Measurements from ENCODE around the gene LYL1. TPM values are rescaled to one million over a fixed set of nuclear protein-coding genes. Genes with fewer than 3 reads are reported as not detected.

LYL1 gene
- total RNA-seq, 1 donor from 2014 or later = 9.4 TPM

GRCh38 chr19:13116282-13117175 lies 13.9 kb upstream of the LYL1 start, which contains the start of gene TRMT1:
TRMT1 (minus strand) TSS chr19:13116740; CDS start chr19:13116399, 341 bp downstream.
- intact Hi-C loops (cut with DNase I) = loop anchor here (2.0 kb wide), 2 partner anchors 14 to 34 kb away; partner anchors contain the start of genes IER2, LYL1 and STX10
- DNase-seq (ENCODE audit: low spot score) = peak; percentile 96

GRCh38 chr19:13115936-13116281 lies 13.3 kb upstream of the LYL1 start:
- intact Hi-C loops (cut with DNase I) = loop anchor here (2.0 kb wide), 2 partner anchors 13 to 35 kb away; partner anchors contain the start of genes IER2, LYL1 and STX10

GRCh38 chr19:13112555-13112954 lies 9.9 kb upstream of the LYL1 start:
- intact Hi-C loops (cut with DNase I) = no loop called here
- DNase-seq (ENCODE audit: low spot score) = no peak

More at GRCh38 chr19:13115936-13116281, 13.3 kb upstream of the LYL1 start:
- no peak for DNase-seq (ENCODE audit: low spot score)

- intact Hi-C loops (cut with DNase I) = no loop called here
Observed at GRCh38 chr19:13110099-13110610, 7.5 kb upstream of the LYL1 start.

GRCh38 chr19:13109361-13110098 lies 6.9 kb upstream of the LYL1 start:
- DNase-seq (ENCODE audit: low spot score) = no peak
- intact Hi-C loops (cut with DNase I) = no loop called here

More at GRCh38 chr19:13110099-13110610, 7.5 kb upstream of the LYL1 start:
- DNase-seq (ENCODE audit: low spot score) = no peak

- intact Hi-C loops (cut with DNase I) = no loop called here
- no peak for DNase-seq (ENCODE audit: low spot score)
Observed at GRCh38 chr19:13104848-13105711, 2.4 kb upstream of the LYL1 start.

GRCh38 chr19:13104360-13104847 lies 1.7 kb upstream of the LYL1 start:
- intact Hi-C loops (cut with DNase I) = no loop called here
- peak; percentile 91 for DNase-seq (ENCODE audit: low spot score)

- intact Hi-C loops (cut with DNase I) = loop anchor here (2.0 kb wide), 4 partner anchors 13 to 157 kb away; partner anchors contain the start of genes IER2, STX10 and TRMT1
- no peak for DNase-seq (ENCODE audit: low spot score)
Observed at GRCh38 chr19:13103581-13104359, 1.1 kb upstream of the LYL1 start.

GRCh38 chr19:13102416-13102665 lies 317 bp downstream of the LYL1 start:
- DNase-seq (ENCODE audit: low spot score) = no peak
- intact Hi-C loops (cut with DNase I) = loop anchor here (2.0 kb wide), 4 partner anchors 14 to 158 kb away; partner anchors contain the start of genes IER2, STX10 and TRMT1

GRCh38 chr19:13101590-13102415 lies 855 bp downstream of the LYL1 start:
- intact Hi-C loops (cut with DNase I) = loop anchor here (2.0 kb wide), 4 partner anchors 15 to 159 kb away; partner anchors contain the start of genes IER2, STX10 and TRMT1
- no peak for DNase-seq (ENCODE audit: low spot score)

GRCh38 chr19:13100841-13101589 lies 1.6 kb downstream of the LYL1 start:
- DNase-seq (ENCODE audit: low spot score) = no peak
- intact Hi-C loops (cut with DNase I) = no loop called here

GRCh38 chr19:13100031-13100588 lies 2.5 kb downstream of the LYL1 start:
- DNase-seq (ENCODE audit: low spot score) = no peak
- intact Hi-C loops (cut with DNase I) = no loop called here

GRCh38 chr19:13099073-13099999 lies 3.3 kb downstream of the LYL1 start:
- intact Hi-C loops (cut with DNase I) = no loop called here
- DNase-seq (ENCODE audit: low spot score) = peak; percentile 94

- no peak for DNase-seq (ENCODE audit: low spot score)
- intact Hi-C loops (cut with DNase I) = no loop called here
Observed at GRCh38 chr19:13098277-13099072, 4.2 kb downstream of the LYL1 start.

All from cardiac septum (tissue), 1 donor.